ACC112 (cell line): ENCODE measurements around the gene CAMTA1.

Experiments
- H2AFZ ChIP-seq: fragments of 200-600 bp; sonication (generic); one replicate; pipeline ENCODE4 v1.6.0; 2017; ENCODE audit warnings: antibody characterized with exemption, low read length; ENCODE audit not compliant: unreplicated experiment
- H3K27ac ChIP-seq: fragments of 200-600 bp; sonication (generic); 2 replicates; pipeline ENCODE4 v1.5.1; 2014; ENCODE audit warnings: low read depth, mild to moderate bottlenecking, antibody characterized with exemption, low read length, moderate library complexity
- H3K27me3 ChIP-seq: fragments of 200-600 bp; sonication (generic); 2 replicates; pipeline ENCODE4 v1.6.1; 2014; ENCODE audit warnings: mild to moderate bottlenecking, antibody characterized with exemption, low read length, moderate library complexity, mixed read lengths; ENCODE audit not compliant: insufficient read depth
- H3K36me3 ChIP-seq: fragments of 200-600 bp; sonication (generic); 2 replicates; pipeline ENCODE4 v1.6.1; 2016; ENCODE audit warnings: mild to moderate bottlenecking, antibody characterized with exemption, low read length, moderate library complexity, mixed read lengths; ENCODE audit not compliant: insufficient read depth
- H3K4me1 ChIP-seq: fragments of 200-600 bp; sonication (generic); one replicate; pipeline ENCODE4 v1.6.1; 2016; ENCODE audit warnings: low read length, mixed read lengths; ENCODE audit not compliant: insufficient read depth, unreplicated experiment, control insufficient read depth
- H3K4me3 ChIP-seq: fragments of 200-600 bp; sonication (generic); 2 replicates; pipeline ENCODE4 v1.5.1; 2014; ENCODE audit warnings: mild to moderate bottlenecking, low read depth, low read length
- H3K79me2 ChIP-seq: fragments of 200-600 bp; sonication (generic); one replicate; pipeline ENCODE4 v1.6.0; 2016; ENCODE audit warnings: low read length; ENCODE audit not compliant: control insufficient read depth, unreplicated experiment, insufficient read depth

The CAMTA1 gene

DNA sequence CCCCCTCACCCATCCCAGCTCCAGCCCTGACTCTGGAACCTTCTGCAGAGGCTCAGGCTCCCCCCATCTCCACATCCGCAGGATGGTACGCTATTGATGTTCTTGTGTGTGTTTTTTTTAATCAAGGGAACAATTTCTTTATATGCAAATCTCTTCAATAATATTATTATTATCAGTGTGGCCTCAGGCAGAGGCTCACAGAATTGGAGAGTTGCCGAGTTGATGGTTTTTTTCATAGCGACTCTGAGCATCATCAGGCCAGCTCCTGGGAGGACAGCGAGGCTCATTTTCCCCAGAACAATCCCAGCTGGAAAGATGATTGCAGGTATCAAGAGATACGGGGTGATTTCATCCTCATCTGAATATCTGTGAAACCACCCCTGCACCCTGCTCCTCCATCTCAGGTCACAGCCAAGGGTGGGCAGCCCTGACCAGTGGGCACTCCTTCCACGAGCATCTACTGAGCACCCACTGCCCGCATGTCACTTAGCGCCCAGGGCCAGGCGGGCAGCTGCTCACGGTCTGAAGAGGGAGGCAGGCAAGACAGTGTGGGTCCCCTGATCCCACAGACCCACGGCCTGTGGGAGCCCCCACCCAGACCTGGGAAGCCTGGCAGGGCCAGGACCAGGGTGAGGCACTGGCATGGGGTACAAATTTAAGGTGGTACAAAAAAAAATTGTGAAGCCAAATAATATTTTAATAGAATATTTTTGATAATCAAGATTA, 740.2 kb downstream of the CAMTA1 start:
- Histone ChIP-seq H3K4me3 (no peak overlapping the region), H2AFZ (no peak overlapping the region), H3K4me1 (no peaks in the 10 kb centered on the region), H3K27me3 (peaks cover 11% of the 10 kb centered on the region; the same call in 1 of the 2 replicates), H3K79me2 (no peaks in the 10 kb centered on the region), H3K36me3 (no peaks in the 10 kb centered on the region), H3K27ac (no peak overlapping the region)

DNA sequence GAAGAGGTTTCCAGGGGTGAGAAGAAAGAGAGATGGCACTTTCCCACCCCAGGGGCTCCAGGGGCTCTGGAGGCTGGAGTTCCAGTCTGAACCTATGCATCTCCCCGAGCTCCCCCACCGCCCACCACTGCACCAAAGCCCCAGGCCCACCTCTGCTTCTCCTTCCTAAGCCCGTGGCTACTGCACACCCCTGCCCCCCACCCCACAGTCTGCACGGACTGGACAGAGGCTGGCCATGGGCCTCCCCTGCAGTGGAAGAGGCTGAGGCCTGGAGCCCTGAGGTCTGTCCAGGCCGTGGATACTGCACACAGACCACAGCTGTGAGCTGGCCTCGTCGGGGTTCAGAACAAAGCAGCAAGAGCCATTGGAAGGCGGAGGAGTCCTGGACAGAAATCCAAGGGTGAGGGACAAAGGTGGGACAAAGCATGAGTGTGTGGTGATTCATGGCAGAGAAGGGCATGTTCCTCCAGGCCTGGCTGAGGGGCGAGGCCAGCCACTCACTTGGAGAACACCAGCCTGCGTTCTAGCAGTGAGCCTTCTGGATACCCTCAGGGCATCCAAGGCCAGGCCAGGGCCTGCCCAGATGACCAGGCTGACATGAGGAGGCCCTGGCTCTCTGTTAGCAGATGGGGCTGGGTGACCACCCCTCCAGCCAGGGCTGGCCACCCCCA, 741.1 kb downstream of the CAMTA1 start:
- H3K27me3 ChIP-seq: peaks cover 6% of the 10 kb centered on the region; the same call in 1 of the 2 replicates
- H3K4me3 ChIP-seq: no peak overlapping the region
- H3K79me2 ChIP-seq: no peaks in the 10 kb centered on the region
- no peak overlapping the region for H3K27ac ChIP-seq
- no peaks in the 10 kb centered on the region for H3K4me1 ChIP-seq
- H2AFZ ChIP-seq: no peak overlapping the region
- no peaks in the 10 kb centered on the region for H3K36me3 ChIP-seq

DNA sequence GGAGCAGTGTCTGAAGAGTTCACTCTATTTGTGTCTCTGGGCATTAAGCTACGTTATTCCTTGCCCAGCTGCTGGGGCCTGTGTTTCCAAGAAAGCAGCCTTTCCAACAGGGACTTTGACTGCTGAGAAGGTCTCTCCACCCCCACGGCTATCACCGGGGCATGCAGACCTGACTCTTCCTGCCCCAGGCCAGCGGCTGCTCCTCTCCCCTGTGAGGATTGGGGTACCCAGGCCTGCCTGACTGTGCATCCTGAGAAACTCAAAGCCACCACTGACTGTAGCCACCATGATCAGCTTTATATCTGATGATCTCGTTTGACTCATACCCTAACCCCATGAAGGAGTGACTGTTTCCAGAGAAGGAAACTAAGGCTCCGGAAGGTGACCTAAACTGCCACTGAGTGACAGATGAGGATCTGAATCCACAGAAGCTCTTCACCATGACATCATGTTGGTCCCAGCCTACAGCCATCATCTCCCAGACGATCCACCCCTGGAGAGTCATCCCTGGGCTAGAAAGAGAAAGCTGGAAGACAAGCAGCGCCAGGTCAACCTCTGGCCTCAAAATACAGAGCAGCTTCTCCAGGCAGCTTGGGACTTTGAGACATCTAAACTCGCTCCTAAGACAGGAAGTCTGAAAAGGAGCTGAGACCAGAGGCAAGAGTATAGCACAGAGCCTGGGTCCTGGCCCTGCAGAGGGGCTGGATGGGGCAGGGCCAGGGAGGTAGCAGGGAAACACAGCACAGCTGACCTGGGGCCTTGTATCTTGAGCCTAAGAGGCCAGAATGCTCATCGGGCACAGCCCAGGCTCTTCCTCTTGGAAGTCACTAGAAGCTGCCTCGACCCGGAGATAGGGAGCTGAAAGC, 741.8 kb downstream of the CAMTA1 start:
- no peak overlapping the region for H2AFZ ChIP-seq
- no peaks in the 10 kb centered on the region for H3K4me1 ChIP-seq
- H3K4me3 ChIP-seq: no peak overlapping the region
- H3K27ac ChIP-seq: no peak overlapping the region
- no peaks in the 10 kb centered on the region for H3K79me2 ChIP-seq
- H3K27me3 ChIP-seq: peaks cover under 1% of the 10 kb centered on the region; the same call in 1 of the 2 replicates
- H3K36me3 ChIP-seq: no peaks in the 10 kb centered on the region

DNA sequence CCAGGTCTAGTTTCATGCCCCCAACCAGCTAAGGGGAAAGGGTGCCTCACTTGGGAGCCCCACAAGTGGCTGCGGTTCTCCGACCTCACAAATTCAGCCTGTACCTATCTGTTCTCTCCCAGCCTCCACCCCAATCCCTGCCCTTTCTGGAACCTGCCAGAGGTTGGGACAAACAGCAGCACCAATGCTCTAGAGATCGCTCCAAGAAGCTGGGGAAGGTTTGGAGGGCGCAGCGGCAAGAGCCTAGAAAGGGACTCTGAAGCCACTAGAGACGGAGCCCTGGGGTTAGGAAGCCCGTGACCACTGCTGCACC, 742.4 kb downstream of the CAMTA1 start:
- H3K4me1 ChIP-seq: no peaks in the 10 kb centered on the region
- no peak overlapping the region for H2AFZ ChIP-seq
- H3K27me3 ChIP-seq: no peaks in the 10 kb centered on the region
- H3K79me2 ChIP-seq: no peaks in the 10 kb centered on the region
- H3K36me3 ChIP-seq: no peaks in the 10 kb centered on the region
- no peak overlapping the region for H3K4me3 ChIP-seq
- no peak overlapping the region for H3K27ac ChIP-seq

DNA sequence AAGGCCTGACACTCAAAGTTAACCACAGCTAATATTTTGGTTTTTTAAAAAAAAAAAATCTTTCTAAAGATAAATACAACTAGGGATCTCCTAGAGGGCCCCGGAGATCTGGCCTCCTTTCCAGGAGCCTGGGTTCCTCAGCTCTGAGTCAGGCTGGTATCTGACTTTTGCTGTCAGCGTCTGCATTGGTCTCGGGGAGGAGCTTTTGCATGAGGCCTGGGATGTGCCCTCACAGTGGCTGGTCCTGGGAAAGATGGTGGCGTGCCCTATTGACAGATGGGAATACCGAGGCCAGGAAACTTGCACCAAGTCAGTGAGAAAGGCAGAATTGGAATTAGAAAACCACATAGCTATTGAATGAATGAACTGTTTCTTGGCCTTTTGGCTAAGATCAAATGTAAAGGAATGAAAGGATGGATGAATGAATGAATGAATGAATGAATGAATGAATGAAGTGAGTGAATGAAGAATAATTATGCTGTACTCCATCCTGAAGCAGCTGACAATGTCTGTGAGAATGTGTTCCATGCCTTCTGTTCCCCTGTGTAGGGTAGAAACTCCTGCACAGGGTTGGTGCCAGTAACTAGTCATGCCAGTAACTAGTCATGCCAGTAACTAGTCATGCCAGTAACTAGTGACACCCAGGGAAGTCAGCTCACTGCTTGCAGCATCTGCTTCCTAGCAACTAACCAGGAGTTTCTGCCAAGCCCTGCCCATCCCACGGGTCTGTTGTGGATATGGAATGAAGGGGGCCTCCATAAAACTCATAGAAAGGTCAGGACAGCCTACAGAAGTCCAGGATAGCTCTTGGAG, 743.3 kb downstream of the CAMTA1 start:
- H3K27ac ChIP-seq: no peak overlapping the region
- H3K36me3 ChIP-seq: no peaks in the 10 kb centered on the region
- no peaks in the 10 kb centered on the region for H3K79me2 ChIP-seq

DNA sequence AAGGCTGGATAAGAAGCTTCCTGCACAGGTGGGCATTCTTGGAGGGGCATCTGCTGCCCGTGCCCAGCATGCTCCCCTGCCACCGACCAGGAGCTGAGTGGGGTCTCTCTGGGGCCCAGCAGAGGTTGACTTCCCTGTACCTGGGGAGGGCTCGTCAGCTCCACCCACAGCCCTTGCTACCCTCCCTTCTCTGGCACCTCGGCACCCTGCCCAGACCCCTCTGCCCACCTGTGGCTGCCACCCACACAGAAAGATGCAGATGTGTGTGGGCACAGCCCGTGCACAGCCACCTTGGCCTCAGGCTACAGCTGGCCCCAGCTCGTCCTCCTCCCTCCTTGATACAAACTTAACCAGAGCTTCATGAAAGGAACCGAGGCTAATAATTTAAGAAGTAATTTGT, 744.7 kb downstream of the CAMTA1 start:
- Histone ChIP-seq H3K27me3 (peaks cover 10% of the 10 kb centered on the region; the same call in 1 of the 2 replicates), H3K4me1 (no peaks in the 10 kb centered on the region)

More for the DNA sequence above, 743.3 kb downstream of the CAMTA1 start:
- H2AFZ ChIP-seq: no peak overlapping the region
- H3K27me3 ChIP-seq: no peaks in the 10 kb centered on the region
- H3K4me3 ChIP-seq: no peak overlapping the region
- no peaks in the 10 kb centered on the region for H3K4me1 ChIP-seq

DNA sequence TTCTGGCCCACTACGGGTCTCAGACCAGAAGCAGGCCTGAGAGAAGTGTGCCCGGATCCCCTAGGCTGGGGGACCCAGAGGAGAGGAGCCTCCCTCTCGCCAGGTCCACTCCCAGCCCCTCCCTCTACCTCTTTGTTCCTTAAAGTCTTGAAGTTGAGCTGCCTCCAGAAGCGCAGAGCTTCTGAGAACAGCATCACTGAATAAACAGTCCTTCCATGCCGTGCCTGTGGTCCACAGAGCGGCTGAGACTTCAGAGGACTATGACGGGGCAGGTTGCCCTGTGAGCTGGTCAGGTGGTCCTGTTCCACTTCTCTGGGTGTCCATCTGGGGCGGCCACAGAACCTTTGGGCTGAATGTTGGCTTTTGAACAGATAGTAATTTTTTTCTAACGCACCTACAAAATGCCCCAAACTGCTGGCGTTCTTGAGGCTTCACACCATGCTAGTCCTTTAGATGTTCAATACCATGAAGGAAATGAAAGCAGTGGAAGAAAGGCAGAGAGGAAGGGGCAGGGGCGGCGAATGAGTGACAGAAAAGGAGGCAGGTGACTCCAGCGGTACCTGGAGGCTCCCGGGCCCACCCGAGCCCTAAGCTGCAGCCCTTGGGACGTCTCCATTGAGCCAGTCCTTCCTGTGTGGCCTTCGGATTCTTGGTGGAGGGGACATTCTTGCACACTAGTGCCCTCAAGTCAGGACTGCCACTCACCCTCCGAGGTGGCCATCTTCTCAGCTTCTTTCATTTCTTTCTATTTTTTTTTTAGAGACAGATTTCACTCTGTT, 746.5 kb downstream of the CAMTA1 start:
- Histone ChIP-seq H2AFZ (no peak overlapping the region), H3K27me3 (peaks cover 10% of the 10 kb centered on the region), H3K4me1 (no peaks in the 10 kb centered on the region), H3K36me3 (no peaks in the 10 kb centered on the region), H3K27ac (no peak overlapping the region), H3K4me3 (no peak overlapping the region), H3K79me2 (no peaks in the 10 kb centered on the region)

More for the DNA sequence above, 744.7 kb downstream of the CAMTA1 start:
- Histone ChIP-seq H3K79me2 (no peaks in the 10 kb centered on the region), H3K36me3 (no peaks in the 10 kb centered on the region), H3K4me3 (no peak overlapping the region), H3K27ac (no peak overlapping the region), H2AFZ (no peak overlapping the region)

DNA sequence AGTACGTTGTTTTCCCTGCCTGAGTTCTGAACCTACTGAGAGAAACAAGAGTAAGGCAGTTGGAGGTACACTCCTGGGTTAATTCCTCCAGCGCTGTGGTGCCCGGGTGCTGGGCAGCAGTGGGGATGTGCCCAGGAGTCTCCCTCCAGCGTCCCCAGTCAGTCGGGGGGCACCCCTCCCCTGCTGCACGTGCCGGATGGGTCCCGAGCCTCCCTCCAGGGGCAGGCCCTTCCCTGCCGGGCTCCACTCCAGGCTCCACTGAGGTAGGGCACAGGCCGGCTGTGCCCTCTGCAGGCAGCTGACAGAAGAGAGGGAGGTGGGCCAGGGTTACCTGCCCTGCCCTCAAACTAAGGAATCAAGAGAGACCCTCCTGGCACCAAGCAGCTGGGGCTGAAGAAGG, 747.8 kb downstream of the CAMTA1 start:
- no peak overlapping the region for H2AFZ ChIP-seq
- H3K4me3 ChIP-seq: no peak overlapping the region
- no peaks in the 10 kb centered on the region for H3K4me1 ChIP-seq
- no peaks in the 10 kb centered on the region for H3K36me3 ChIP-seq
- no peaks in the 10 kb centered on the region for H3K79me2 ChIP-seq
- peaks cover 14% of the 10 kb centered on the region for H3K27me3 ChIP-seq
- no peak overlapping the region for H3K27ac ChIP-seq

DNA sequence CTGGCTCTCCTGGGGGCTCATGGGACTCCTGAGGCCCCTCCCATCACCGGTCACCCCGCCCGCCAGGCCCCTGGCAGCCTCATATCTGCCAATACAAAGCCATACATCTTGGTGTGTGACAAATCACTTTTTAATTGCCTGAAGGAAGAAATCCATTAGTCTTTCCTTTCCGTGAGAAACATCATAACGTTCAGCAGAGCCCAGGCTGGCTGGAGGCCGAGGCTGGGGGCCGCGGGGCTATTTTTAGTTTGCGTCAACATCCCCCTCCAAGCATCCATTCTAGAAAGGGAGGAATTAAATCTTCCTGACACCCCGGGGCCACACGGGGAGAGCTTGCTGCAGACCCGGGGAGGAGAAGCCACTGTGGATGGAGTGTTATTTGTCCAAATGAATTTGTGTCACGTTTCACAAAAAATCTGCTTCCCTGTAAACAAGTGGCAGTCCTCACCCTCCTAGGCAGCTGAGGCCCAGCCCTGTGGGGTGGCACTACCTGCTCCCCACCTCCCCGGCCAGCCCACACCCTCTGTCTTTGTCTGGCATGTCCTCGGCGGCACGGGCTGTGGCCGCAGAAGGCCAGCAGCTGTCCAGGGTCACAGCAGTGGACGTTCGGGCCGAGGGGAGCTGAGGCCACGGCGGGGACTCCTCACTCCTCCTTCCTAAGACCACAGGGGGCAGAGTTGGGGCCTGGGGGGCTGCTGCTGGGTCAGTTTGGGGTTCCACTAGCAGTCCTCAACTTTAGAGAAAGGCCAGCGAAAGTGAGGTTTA, 749.0 kb downstream of the CAMTA1 start:
- no peak overlapping the region for H2AFZ ChIP-seq
- H3K4me1 ChIP-seq: peaks cover 4% of the 10 kb centered on the region
- no peaks in the 10 kb centered on the region for H3K36me3 ChIP-seq
- H3K4me3 ChIP-seq: no peak overlapping the region
- H3K79me2 ChIP-seq: no peaks in the 10 kb centered on the region
- no peak overlapping the region for H3K27ac ChIP-seq
- H3K27me3 ChIP-seq: peaks cover 14% of the 10 kb centered on the region
